ENCODE results near the gene LHB. TPM values are rescaled to one million over a fixed set of nuclear protein-coding genes. Genes with fewer than 3 reads are reported as not detected.

LHB gene
- total RNA-seq, 1 donor from 2014 or later: not detected

DNA sequence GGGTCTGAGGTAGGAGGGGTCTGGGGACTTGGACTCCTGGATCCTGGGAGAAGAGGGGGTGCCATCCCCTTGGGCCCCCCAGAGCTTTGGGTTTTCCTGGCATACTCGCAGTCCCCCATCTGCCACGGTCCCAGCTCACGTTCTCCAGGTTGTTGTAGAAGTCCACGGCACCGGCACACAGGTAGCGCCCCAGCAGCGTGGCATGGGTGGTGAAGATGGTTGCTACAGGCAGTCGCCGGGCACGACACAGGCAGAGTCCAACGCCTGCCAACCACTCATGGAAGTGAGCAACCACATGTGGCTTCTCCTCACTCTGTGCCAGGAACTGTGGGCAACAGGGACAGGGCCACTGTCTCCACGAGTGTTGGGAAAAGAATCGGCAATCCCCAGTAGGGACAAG, 31.2 kb downstream of the LHB start:
- DNase-seq (ENCODE audit: low spot score): no peak

GRCh38 chr19:48982280-48982679, 34.6 kb downstream of the LHB start:
- no peak for DNase-seq (ENCODE audit: low spot score)

GRCh38 chr19:48977061-48977460, 39.8 kb downstream of the LHB start:
- DNase-seq (ENCODE audit: low spot score): no peak

DNA sequence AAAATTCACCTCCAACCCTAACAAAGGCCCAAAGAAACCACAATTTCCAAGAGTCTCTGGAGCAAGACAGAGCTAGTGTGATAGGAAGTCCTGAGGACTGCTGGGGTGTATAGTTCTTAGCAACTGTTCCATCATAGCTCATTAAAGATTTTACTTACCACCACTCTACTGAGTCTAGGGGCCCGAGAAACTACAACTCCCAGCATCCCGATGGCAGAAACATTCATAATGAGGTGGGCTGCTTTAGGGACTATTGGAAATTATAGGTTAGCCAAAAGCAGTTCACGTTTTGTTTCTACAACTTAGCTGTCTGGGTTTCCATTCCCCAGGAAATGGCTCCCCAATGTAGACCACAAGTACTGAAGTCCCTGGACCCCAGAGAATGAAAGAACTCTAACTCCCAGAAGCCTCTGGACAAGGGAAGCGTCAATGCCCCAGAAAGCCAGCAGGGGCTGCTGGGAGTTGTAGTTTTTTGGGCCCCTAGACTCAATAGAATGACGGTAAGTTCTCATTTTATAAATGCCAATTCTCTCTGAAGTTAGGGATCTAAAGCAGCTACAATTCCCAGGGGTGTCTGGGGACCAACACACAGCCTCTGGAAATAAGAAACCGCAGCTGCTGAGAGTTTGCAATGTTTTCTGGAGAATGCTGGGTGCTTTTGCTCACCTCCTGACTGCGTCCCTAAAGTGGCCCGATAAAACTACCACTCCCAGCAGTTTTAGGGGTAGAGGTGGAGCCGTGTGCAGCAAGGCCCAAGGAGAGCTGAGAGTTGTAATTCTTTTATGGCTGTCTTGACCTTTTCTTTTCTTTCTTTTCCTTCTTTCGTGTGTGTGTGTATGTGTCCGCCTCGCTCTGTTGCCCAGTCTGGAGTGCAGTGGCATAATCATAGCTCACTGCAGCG, 40.7 kb downstream of the LHB start:
- no peak for DNase-seq (ENCODE audit: low spot score)

- peak; percentile 85 for DNase-seq (ENCODE audit: low spot score)
Measured at GRCh38 chr19:48970923-48971395, 45.9 kb downstream of the LHB start.

GRCh38 chr19:48970139-48970766, 46.6 kb downstream of the LHB start:
- DNase-seq (ENCODE audit: low spot score): no peak

DNA sequence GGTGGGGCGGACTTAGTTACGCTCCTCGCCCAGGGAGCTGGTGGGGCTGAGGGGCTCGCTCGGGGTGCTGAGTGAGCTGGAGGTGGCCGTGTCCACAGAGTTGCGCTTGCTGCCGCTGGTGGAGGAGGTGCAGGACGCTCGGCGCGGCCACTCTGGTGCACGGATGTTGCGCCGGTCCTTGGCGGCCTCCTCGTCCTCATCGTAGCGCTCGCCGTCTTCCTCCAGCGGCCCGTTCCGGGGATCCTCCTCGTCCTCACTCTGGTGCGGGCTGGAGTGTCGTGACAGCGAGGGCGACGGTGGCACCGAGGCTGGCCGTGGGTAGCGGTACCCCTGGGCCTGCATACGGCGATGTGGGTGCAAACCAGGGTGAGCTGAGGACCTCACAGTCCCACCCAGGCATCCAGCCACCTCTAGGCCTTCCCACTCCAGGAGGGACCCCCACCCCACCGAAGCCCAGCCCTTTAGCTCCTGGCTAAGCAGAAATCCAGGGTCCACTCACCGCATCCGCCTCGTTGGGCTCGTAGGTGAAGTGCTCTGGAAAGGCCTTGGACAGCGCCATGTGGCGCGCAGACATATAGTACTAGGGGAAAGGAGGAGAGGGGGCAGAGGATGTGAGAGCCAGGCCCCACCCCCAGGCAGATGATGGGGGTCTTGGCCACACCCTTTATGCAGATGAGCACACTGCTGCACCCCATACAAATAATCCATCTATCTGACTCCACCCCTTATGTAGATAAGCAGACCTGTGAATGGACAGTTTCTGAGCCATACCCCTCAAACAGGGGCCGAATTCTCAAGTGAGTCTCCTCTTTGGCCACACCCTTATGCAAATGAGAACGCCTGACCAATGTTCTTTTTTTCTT, 47.4 kb downstream of the LHB start:
- DNase-seq (ENCODE audit: low spot score): no peak

DNA sequence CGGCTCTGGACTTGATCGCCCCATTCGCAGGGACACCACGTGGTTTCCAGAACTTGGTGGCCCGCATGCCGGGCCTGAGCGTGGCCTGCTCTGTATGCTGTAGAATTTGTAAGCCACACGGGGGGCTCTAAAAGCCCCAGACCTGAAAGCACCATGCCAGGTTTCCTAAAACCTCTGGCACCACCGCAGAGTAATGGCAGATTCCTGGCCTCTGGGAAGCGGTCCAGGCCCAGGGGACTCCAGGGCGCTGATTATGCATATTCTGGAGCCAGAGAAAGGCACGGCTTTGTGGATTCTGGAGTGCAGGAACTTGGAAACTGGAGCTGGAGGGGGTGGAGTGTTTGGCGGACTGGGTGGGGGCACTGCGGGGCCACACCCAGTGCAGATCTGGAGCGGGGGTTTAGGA, 48.1 kb downstream of the LHB start:
- no peak for DNase-seq (ENCODE audit: low spot score)

GRCh38 chr19:48968179-48968661, 48.7 kb downstream of the LHB start:
- no peak for DNase-seq (ENCODE audit: low spot score)

DNA sequence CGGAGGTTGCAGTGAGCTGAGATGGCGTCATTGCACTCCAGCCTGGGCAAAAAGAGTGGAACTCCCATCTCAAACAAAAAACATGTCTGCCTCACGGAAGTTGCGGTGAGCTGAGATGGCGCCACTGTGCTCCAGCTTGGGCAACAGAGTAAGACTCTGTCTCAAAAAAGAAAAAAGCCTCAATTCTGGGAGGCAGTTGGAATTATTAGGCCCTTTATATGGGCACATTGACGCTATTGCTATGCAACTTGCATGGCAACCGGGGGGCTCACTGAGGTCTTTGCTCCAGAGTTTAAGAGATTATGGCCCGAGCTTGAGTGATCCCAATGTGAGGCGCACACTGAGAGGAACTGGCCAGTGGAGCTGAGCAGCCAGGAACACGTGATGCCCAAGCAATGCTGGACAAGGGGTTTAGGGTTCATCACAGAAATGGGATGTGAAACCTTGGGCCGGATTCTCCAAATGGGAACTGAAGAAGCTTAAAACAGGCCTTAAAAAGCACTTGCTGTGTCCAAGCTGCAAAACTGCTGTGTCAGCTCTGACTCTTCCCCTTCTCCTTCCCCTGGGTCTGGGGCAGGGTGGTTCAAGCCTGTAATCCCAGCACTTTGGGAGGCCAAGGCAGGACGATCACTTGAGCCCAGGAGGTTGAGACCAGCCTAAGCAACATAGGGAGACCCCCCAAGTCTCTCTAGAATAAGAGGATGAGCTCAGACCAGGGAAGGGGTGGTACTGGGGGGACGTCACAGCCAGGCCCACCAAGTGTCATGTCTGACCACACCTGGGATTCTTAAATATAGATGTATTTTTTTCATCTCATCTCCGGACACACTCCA, 49.3 kb downstream of the LHB start:
- DNase-seq (ENCODE audit: low spot score): peak; percentile 61

- DNase-seq (ENCODE audit: low spot score): no peak
Measured at GRCh38 chr19:48966541-48967345, 50.1 kb downstream of the LHB start.

Other genes with a start within 250 kb of the LHB start
- gene BCAT2, start 206.1 kb downstream of the LHB start, total RNA-seq: 56.3 TPM
- 10.6 TPM for gene HSD17B14, start 180.6 kb downstream of the LHB start, total RNA-seq
- gene PLEKHA4, start 148.5 kb downstream of the LHB start, total RNA-seq: 18.9 TPM
- gene PPP1R15A, start 144.7 kb downstream of the LHB start, total RNA-seq: 42.7 TPM
- gene TULP2, start 118.3 kb downstream of the LHB start, total RNA-seq: 0.75 TPM
- gene NUCB1, start 116.8 kb downstream of the LHB start, total RNA-seq: 292 TPM
- 1.9 TPM for gene DHDH, start 83.4 kb downstream of the LHB start, total RNA-seq
- 110 TPM for gene BAX, start 62.2 kb downstream of the LHB start, total RNA-seq
- gene FTL, start 51.8 kb downstream of the LHB start, total RNA-seq: 4,398 TPM
- gene GYS1, start 23.8 kb downstream of the LHB start, total RNA-seq: 41.3 TPM
- gene RUVBL2, start 23.2 kb downstream of the LHB start, total RNA-seq: 60.3 TPM
- not detected for gene CGB3, start 7.2 kb upstream of the LHB start, total RNA-seq
- not detected for gene CGB2, start 14.8 kb upstream of the LHB start, total RNA-seq
- not detected for gene CGB1, start 19.8 kb upstream of the LHB start, total RNA-seq
- not detected for gene CGB5, start 26.8 kb upstream of the LHB start, total RNA-seq
- gene CGB8, start 32.0 kb upstream of the LHB start, total RNA-seq: not detected
- gene CGB7, start 40.7 kb upstream of the LHB start, total RNA-seq: 0.14 TPM
- gene NTF4, start 47.7 kb upstream of the LHB start, total RNA-seq: 0.26 TPM
- not detected for gene KCNA7, start 55.6 kb upstream of the LHB start, total RNA-seq
- gene SNRNP70, start 68.4 kb upstream of the LHB start, total RNA-seq: 300 TPM
- gene LIN7B, start 97.3 kb upstream of the LHB start, total RNA-seq: 6.8 TPM
- gene C19orf73, start 102.1 kb upstream of the LHB start, total RNA-seq: 2.7 TPM
- gene PPFIA3, start 102.5 kb upstream of the LHB start, total RNA-seq: 9.7 TPM
- gene HRC, start 138.3 kb upstream of the LHB start, total RNA-seq: 2.1 TPM
- gene TRPM4, start 140.7 kb upstream of the LHB start, total RNA-seq: 145 TPM

All from mucosa of gallbladder (tissue), 1 donor.